NCI-H82 treated with DMSO at 0.1 percent for 48 hours (cell line): ENCODE results near the gene ZNF583.

Experiments
- DNase-seq: peaks from one replicate; lab custom pipeline; 2025; ENCODE audit not compliant: unreplicated experiment; lab: John Stamatoyannopoulos, UW

ZNF583 gene

GRCh38 chr19:56441206-56441792 is 37.2 kb downstream of the ZNF583 start:
- no peak for DNase-seq

GRCh38 chr19:56474308-56474707 is 70.2 kb downstream of the ZNF583 start:
- DNase-seq, result no peak

GRCh38 chr19:56476093-56476492 is 72.0 kb downstream of the ZNF583 start:
- DNase-seq, result no peak
